Skeletal muscle satellite cell (primary cell): ENCODE data around the gene PCSK9.

Experiments
- H3K27me3 ChIP-seq: 2 replicates; pipeline ENCODE4 v1.7.0; 2013; ENCODE audit warnings: low read length; ENCODE audit not compliant: control insufficient read depth, insufficient read depth
- H3K36me3 ChIP-seq: 2 replicates; pipeline ENCODE4 v1.7.0; 2013; ENCODE audit warnings: mild to moderate bottlenecking, control low read depth, low read length; ENCODE audit not compliant: insufficient read depth
- H3K4me1 ChIP-seq: 2 replicates; pipeline ENCODE4 v1.7.0; 2013; ENCODE audit warnings: low read length; ENCODE audit not compliant: control insufficient read depth, insufficient read depth
- H3K4me2 ChIP-seq: 2 replicates; pipeline ENCODE4 v1.7.0; 2013; ENCODE audit warnings: mild to moderate bottlenecking, low read length
- H3K4me3 ChIP-seq: 2 replicates; pipeline ENCODE4 v1.7.0; 2013; ENCODE audit warnings: low read length
- H3K9ac ChIP-seq: 2 replicates; pipeline ENCODE4 v1.7.0; 2013; ENCODE audit warnings: mild to moderate bottlenecking, low read depth, low read length, moderate library complexity
- H3K9me3 ChIP-seq: replicated peaks from 2 replicates; pipeline ENCODE4 v1.7.0; 2013; ENCODE audit warnings: mild to moderate bottlenecking, control low read depth, low read length

PCSK9 gene

GRCh38 chr1:55062801-55063576 lies 23.6 kb downstream of the PCSK9 start:
- Histone ChIP-seq H3K4me2 (no peak overlapping the region), H3K4me3 (no peak overlapping the region), H3K4me1 (no peaks in the 10 kb centered on the region), H3K9ac (no peak overlapping the region), H3K9me3 (no peaks in the 10 kb centered on the region), H3K27me3 (no peaks in the 10 kb centered on the region), H3K36me3 (peaks cover 24% of the 10 kb centered on the region)

- no peak overlapping the region for H3K9ac ChIP-seq
- H3K4me1 ChIP-seq = no peaks in the 10 kb centered on the region
- H3K36me3 ChIP-seq = peaks cover 29% of the 10 kb centered on the region
- H3K9me3 ChIP-seq = no peaks in the 10 kb centered on the region
- H3K4me3 ChIP-seq = no peak overlapping the region
- H3K27me3 ChIP-seq = no peaks in the 10 kb centered on the region
- no peak overlapping the region for H3K4me2 ChIP-seq
Observed at GRCh38 chr1:55063577-55063942, 24.2 kb downstream of the PCSK9 start.

GRCh38 chr1:55064071-55064581 lies 24.8 kb downstream of the PCSK9 start:
- H3K4me1 ChIP-seq = no peaks in the 10 kb centered on the region
- H3K4me3 ChIP-seq = no peak overlapping the region
- H3K9me3 ChIP-seq = no peaks in the 10 kb centered on the region

GRCh38 chr1:55064861-55065263 lies 25.5 kb downstream of the PCSK9 start:
- H3K9me3 ChIP-seq = no peaks in the 10 kb centered on the region
- H3K4me1 ChIP-seq = no peaks in the 10 kb centered on the region
- no peak overlapping the region for H3K4me3 ChIP-seq
- no peak overlapping the region for H3K4me2 ChIP-seq
- H3K9ac ChIP-seq = no peak overlapping the region
- H3K27me3 ChIP-seq = no peaks in the 10 kb centered on the region
- peaks cover 40% of the 10 kb centered on the region for H3K36me3 ChIP-seq

More at GRCh38 chr1:55064071-55064581, 24.8 kb downstream of the PCSK9 start:
- H3K36me3 ChIP-seq = peaks cover 35% of the 10 kb centered on the region
- H3K27me3 ChIP-seq = no peaks in the 10 kb centered on the region
- H3K4me2 ChIP-seq = no peak overlapping the region
- H3K9ac ChIP-seq = no peak overlapping the region

- H3K4me3 ChIP-seq = no peak overlapping the region
- H3K4me1 ChIP-seq = no peaks in the 10 kb centered on the region
- peaks cover 48% of the 10 kb centered on the region for H3K36me3 ChIP-seq
- no peaks in the 10 kb centered on the region for H3K9me3 ChIP-seq
- H3K27me3 ChIP-seq = no peaks in the 10 kb centered on the region
- no peak overlapping the region for H3K9ac ChIP-seq
- no peak overlapping the region for H3K4me2 ChIP-seq
Observed at GRCh38 chr1:55065648-55066047, 26.3 kb downstream of the PCSK9 start.

GRCh38 chr1:55067022-55067778 lies 27.9 kb downstream of the PCSK9 start:
- no peaks in the 10 kb centered on the region for H3K9me3 ChIP-seq
- no peak overlapping the region for H3K4me2 ChIP-seq
- H3K36me3 ChIP-seq = peaks cover 64% of the 10 kb centered on the region
- H3K4me1 ChIP-seq = no peaks in the 10 kb centered on the region
- H3K4me3 ChIP-seq = no peak overlapping the region
- no peaks in the 10 kb centered on the region for H3K27me3 ChIP-seq
- H3K9ac ChIP-seq = no peak overlapping the region

GRCh38 chr1:55067914-55068313 lies 28.6 kb downstream of the PCSK9 start:
- Histone ChIP-seq H3K4me2 (no peak overlapping the region), H3K9me3 (no peaks in the 10 kb centered on the region), H3K4me3 (no peak overlapping the region), H3K27me3 (no peaks in the 10 kb centered on the region), H3K4me1 (no peaks in the 10 kb centered on the region), H3K36me3 (peaks cover 71% of the 10 kb centered on the region), H3K9ac (no peak overlapping the region)

GRCh38 chr1:55068638-55069037 lies 29.3 kb downstream of the PCSK9 start:
- no peak overlapping the region for H3K4me2 ChIP-seq
- H3K27me3 ChIP-seq = no peaks in the 10 kb centered on the region
- peaks cover 78% of the 10 kb centered on the region for H3K36me3 ChIP-seq
- H3K4me1 ChIP-seq = no peaks in the 10 kb centered on the region
- no peaks in the 10 kb centered on the region for H3K9me3 ChIP-seq
- no peak overlapping the region for H3K4me3 ChIP-seq
- no peak overlapping the region for H3K9ac ChIP-seq

GRCh38 chr1:55069280-55069679 lies 29.9 kb downstream of the PCSK9 start:
- H3K9me3 ChIP-seq = no peaks in the 10 kb centered on the region
- H3K4me3 ChIP-seq = no peak overlapping the region
- H3K4me1 ChIP-seq = no peaks in the 10 kb centered on the region
- H3K4me2 ChIP-seq = no peak overlapping the region
- H3K36me3 ChIP-seq = peaks cover 83% of the 10 kb centered on the region
- H3K27me3 ChIP-seq = no peaks in the 10 kb centered on the region
- no peak overlapping the region for H3K9ac ChIP-seq

GRCh38 chr1:55070293-55071164 lies 31.2 kb downstream of the PCSK9 start:
- Histone ChIP-seq H3K36me3 (peaks cover 94% of the 10 kb centered on the region), H3K4me1 (no peaks in the 10 kb centered on the region), H3K4me3 (no peak overlapping the region), H3K9me3 (no peaks in the 10 kb centered on the region), H3K4me2 (no peak overlapping the region), H3K9ac (no peak overlapping the region), H3K27me3 (no peaks in the 10 kb centered on the region)

- peaks cover 94% of the 10 kb centered on the region for H3K36me3 ChIP-seq
- H3K27me3 ChIP-seq = no peaks in the 10 kb centered on the region
- no peaks in the 10 kb centered on the region for H3K4me1 ChIP-seq
- H3K9ac ChIP-seq = no peak overlapping the region
- H3K4me2 ChIP-seq = no peak overlapping the region
- no peak overlapping the region for H3K4me3 ChIP-seq
- no peaks in the 10 kb centered on the region for H3K9me3 ChIP-seq
Observed at GRCh38 chr1:55071477-55071876, 32.1 kb downstream of the PCSK9 start.
